Erythroblast (primary cell): ENCODE measurements around the gene PCAT6.

ENCODE experiments used
- GATA1 ChIP-seq: IDR thresholded peaks from 2 replicates; pipeline ENCODE4 v1.6.1; 2011; ENCODE audit warnings: low read depth, mild to moderate bottlenecking, control low read depth, low read length, moderate library complexity
- POLR2A ChIP-seq: IDR thresholded peaks from 2 replicates; pipeline ENCODE4 v1.6.1; 2011; ENCODE audit warnings: mild to moderate bottlenecking, low read length

DNA sequence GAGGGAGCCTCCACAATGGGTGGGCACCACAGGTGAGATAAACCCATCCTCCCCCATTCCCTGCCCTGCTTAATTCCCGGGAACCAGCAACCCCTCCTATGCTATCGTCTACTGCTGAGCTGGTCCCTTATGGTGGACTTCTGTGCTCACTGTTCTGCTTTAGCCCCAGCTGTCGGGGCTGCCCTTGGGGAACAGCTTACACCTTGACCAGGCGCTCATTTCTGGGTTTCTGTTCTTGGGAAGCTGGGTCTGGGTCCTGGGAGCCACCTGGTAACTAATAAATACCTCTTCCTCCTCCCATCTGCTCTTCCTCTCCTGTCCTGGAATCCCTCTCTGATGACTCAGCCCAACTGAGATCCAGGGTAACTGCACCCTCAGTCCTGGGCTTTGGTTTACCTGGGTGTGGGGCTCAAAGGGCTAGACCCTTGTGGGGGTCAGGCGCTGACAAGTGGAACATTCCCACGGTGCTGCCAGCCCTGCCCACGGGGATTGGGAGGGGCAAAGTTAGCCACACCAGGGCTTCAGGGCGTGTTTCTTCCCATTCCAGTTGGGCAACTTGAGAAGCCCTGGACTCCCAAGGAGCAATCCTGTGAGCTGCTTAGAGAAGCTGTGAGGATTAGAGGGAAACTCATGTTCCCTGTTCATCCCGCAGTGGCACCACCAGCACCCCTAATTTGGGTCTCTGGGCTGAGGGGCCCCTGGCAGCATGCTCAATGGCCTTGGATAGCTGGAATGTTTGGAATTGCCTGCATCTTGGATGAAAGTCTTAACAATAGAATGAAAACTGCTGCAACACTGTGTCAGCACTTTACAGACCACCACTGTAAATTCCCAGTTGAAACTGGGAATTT lies 1.6 kb downstream of the PCAT6 start:
- no peak for TF ChIP-seq POLR2A
- TF ChIP-seq GATA1 = no peak
